Measurements from ENCODE around the gene RGL3.

Gene RGL3

DNA sequence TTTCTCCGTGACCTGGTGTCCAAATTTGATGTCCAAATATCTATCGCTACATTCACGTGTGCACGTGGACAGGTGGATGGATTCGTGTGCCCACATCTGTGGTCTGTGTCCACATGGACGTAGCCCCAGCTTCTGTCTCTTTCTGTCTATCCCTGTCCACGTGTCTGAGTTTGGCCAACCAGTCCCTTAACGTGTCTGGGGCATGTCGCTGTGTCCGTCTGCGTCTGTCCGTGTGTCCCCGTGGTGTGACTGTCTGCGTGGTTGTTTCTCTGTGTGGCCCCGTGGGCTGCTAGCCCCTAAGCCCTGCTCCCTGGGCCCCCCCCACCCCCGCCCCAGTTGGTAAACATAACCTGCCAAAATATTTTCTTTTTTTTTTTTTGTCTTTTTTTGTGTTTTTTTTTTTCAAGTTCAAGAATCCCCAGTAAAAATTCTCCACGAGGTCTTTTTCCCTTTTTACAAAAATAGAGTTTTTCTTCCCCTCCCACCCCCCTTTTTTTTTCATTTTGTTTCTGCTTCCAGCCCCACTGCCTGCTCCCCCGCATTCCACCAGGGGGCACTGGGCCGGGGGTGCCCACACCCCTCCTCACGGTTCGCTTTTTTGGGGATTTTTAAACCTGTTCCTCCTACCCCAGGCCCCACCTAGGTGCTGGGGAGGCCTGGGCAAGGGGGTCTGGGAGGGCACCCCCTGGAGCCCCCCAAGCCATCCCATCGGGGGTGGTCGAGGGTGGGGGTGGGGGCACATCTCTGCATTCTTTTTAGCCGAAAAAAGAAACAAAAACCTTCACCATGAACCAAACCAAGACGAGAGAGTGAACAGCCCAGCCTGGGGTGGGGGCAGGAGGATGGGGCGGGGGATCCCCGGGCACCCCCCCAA is 34.6 kb upstream of the RGL3 start:
- TF ChIP-seq ZNF274 (IDR thresholded peaks at IDR 0.05; ENCODE audit: low read depth, low read length), result no peak
- no peak overlapping the region for H3K4me3 ChIP-seq (ENCODE audit: low read length)

DNA sequence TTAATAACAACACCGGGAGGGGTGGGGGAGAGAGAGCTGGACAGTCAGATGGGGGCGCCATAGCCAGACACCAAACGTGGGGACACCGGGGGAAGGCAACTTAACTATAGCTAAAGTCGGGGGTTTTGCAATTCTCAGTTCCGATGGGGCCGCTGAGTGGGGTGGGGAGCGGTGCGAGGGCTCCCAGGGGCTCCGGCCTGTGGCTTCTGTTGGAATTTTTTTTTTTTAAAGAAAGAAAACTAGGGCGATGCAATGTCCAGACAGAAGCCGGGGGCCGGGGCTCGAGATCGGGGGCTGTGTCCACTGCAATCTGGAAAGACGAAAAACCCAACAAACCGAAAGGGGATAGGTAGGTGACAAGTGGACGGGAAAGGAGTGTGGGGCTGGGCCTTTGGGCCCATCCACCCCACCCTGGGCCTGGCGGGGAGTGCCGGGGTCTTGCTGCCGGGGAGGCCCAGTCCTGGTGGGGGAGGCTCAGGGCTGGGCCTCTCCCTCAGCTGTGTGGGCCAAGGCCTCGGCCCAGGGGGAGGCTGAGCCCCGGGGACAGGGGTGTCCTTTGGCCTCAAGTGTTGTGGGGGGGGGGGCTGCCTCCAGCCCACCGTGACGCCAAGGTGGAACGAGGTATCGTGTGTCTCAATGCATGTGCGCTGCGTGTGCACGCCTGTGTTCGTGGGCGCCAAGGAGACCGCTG is 33.7 kb upstream of the RGL3 start:
- H3K4me3 ChIP-seq (ENCODE audit: low read length), result no peak overlapping the region
- no peak for TF ChIP-seq ZNF274 (IDR thresholded peaks at IDR 0.05; ENCODE audit: low read depth, low read length)

- no peak for TF ChIP-seq ZNF274 (IDR thresholded peaks at IDR 0.05; ENCODE audit: low read depth, low read length)
- H3K4me3 ChIP-seq (ENCODE audit: low read length), result no peak overlapping the region
Measured at GRCh38 chr19:11451871-11452619, 32.9 kb upstream of the RGL3 start.

GRCh38 chr19:11451327-11451870 is 32.3 kb upstream of the RGL3 start:
- H3K4me3 ChIP-seq (ENCODE audit: low read length), result no peak overlapping the region
- no peak for TF ChIP-seq ZNF274 (IDR thresholded peaks at IDR 0.05; ENCODE audit: low read depth, low read length)

DNA sequence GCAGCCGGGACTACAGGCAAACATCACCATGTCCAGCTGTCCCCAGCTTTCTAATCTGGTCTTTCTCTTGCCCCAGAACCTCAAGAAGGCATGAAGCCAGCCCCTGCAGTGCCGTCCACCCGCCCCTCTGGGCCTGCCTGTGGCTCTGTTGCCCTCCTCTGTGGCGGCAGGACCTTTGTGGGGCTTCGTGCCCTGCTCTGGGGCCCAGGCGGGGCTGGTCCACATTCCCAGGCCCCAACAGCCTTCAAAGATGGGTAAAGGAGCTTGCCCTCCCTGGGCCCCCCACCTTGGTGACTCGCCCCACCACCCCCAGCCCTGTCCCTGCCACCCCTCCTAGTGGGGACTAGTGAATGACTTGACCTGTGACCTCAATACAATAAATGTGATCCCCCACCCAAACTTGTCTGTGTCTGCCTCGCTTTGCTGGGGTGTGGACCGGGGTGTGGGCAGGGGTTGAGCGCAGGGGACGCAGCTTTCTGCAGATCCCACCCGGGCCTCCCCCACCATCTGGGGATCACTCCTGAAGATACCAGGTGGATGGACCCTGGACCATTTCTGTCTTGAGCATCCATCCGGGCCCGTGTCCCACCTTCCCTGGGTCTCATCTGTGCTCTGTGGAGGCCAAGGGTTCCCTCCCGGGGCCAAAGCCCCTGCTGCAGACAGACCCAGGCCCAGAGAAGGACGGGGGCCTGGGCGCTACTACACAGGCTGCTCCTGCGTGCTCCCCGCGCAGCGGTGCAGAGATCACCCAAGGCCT is 31.6 kb upstream of the RGL3 start:
- H3K4me3 ChIP-seq (ENCODE audit: low read length), result no peak overlapping the region
- TF ChIP-seq ZNF274 (IDR thresholded peaks at IDR 0.05; ENCODE audit: low read depth, low read length), result no peak

DNA sequence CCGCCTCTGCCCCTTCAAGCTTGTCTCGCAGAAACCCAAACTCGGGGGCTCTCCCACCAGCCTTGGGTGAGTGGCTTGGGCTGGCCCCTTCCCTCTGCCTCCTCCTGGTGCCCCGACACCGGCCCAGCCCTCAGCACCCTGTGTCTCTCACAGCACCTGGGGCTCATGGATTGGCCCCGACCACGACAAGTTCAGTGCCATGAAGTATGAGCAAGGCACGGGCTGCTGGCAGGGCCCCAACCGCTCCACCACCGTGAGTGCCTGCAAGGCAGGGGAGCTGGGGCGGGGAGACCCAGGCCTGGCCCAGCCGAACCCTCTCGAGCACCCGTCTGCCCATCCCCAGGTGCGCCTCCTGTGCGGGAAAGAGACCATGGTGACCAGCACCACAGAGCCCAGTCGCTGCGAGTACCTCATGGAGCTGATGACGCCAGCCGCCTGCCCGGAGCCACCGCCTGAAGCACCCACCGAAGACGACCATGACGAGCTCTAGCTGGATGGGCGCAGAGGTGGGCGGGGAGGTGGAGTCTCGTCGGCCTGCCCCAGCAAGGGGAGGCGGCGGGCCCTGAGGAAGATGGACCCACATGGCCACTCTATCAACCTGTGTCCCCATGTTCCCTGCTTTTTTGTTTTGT is 29.9 kb upstream of the RGL3 start:
- no peak overlapping the region for H3K4me3 ChIP-seq (ENCODE audit: low read length)
- TF ChIP-seq ZNF274 (IDR thresholded peaks at IDR 0.05; ENCODE audit: low read depth, low read length), result no peak

DNA sequence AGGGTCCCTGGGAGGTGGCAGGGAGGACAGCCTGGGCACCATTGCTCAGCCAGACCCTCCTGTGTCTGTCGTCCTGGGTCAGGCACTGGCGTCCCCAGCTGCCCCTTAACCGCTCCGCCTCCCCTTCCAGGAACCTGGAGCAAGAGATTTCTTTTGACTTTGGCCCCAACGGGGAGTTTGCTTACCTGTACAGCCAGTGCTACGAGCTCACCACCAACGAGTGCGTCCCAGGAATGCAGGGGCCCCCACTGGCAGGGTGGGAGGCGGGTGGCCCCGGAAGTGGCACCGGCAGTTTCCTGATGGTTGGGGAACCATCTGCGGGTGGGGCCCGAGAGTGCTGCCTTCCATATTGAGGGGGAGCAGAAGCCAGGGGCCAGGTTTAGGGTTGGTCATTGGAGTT is 29.3 kb upstream of the RGL3 start:
- no peak overlapping the region for H3K4me3 ChIP-seq (ENCODE audit: low read length)
- TF ChIP-seq ZNF274 (IDR thresholded peaks at IDR 0.05; ENCODE audit: low read depth, low read length), result no peak

- H3K4me3 ChIP-seq (ENCODE audit: low read length), result no peak overlapping the region
- TF ChIP-seq ZNF274 (IDR thresholded peaks at IDR 0.05; ENCODE audit: low read depth, low read length), result no peak
Measured at GRCh38 chr19:11447347-11448262, 28.5 kb upstream of the RGL3 start.

DNA sequence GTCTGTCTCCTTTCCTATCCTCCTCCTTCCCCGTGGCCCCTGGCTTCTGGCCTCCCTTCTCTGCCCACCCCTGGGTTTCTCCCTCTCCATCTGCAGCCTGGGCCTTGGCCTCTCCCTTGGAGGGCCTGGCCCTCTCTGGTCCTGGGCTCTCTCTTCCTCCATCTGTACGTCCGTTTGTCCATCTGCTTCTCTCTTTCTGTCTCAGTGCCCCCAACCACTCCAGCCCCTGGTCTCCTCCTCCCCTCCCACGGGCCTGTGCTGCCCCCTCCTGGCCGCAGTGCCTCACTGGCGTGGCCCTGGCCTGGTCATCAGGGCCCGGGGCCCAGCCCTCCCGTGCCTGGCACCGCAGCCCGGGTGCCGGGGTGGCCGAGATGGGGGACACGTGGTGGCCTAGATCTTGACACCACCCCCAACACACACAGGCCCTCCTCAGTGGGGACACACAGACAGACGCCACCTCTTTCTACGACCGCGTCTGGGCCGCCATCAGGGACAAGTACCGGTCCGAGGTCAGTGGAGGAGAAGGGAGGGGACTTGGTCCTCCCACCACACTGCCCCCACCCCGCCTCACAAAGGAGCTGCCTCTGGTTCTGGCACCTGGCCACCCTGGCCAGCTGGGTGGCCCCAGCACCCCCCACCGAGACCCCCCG is 27.7 kb upstream of the RGL3 start:
- no peak overlapping the region for H3K4me3 ChIP-seq (ENCODE audit: low read length)
- no peak for TF ChIP-seq ZNF274 (IDR thresholded peaks at IDR 0.05; ENCODE audit: low read depth, low read length)

DNA sequence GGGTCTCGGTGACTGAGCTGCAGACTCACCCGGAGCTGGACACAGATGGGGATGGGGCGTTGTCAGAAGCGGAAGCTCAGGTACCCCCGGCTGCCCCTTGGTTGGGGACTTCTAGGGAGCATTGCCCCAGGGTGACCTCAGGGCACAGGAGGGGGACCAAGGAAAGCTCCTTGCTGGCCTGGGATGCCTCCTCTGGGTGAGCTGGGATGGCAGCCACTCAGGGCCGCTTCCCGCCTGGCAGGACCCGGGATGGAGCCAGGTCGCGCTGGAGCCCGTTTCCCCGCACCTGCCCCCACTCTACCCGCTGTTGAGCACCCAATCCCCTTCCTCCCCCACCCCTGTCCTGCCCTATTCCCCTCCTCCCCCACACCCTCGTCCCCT is 27.1 kb upstream of the RGL3 start:
- no peak for TF ChIP-seq ZNF274 (IDR thresholded peaks at IDR 0.05; ENCODE audit: low read depth, low read length)
- no peak overlapping the region for H3K4me3 ChIP-seq (ENCODE audit: low read length)

- TF ChIP-seq ZNF274 (IDR thresholded peaks at IDR 0.05; ENCODE audit: low read depth, low read length), result no peak
- H3K4me3 ChIP-seq (ENCODE audit: low read length), result no peak overlapping the region
Measured at GRCh38 chr19:11445141-11445540, 26.0 kb upstream of the RGL3 start.

GRCh38 chr19:11444059-11444458 is 24.9 kb upstream of the RGL3 start:
- H3K4me3 ChIP-seq (ENCODE audit: low read length), result no peak overlapping the region
- TF ChIP-seq ZNF274 (IDR thresholded peaks at IDR 0.05; ENCODE audit: low read depth, low read length), result no peak

All from GM08714 (cell line).